Type B pancreatic cell (in vitro differentiated cells): ENCODE results near the gene MUC5B. TPM values are rescaled to one million over a fixed set of nuclear protein-coding genes. Genes with fewer than 3 reads are reported as not detected.
A peak's percentile ranks its signal among the peaks of the same experiment; 100 is the strongest.

Experiments used
- DNase-seq: peaks from one replicate; pipeline ENCODE4 v3.0.0; 2021; ENCODE audit warnings: mixed read lengths; ENCODE audit not compliant: unreplicated experiment; ENCODE audit errors: extremely low spot score
- H3K27ac Mint-ChIP-seq: 2 replicates; pipeline ENCODE4 v1.8.0; 2021; ENCODE audit warnings: mild to moderate bottlenecking, mixed read lengths
- H3K27me3 Mint-ChIP-seq: 2 replicates; pipeline ENCODE4 v1.8.0; 2021; ENCODE audit warnings: mixed read lengths
- H3K36me3 Mint-ChIP-seq: 2 replicates; pipeline ENCODE4 v1.8.0; 2021; ENCODE audit warnings: mixed read lengths
- H3K4me1 Mint-ChIP-seq: one replicate; pipeline ENCODE4 v1.8.0; 2021; ENCODE audit warnings: mixed read lengths; ENCODE audit not compliant: unreplicated experiment
- H3K4me3 Mint-ChIP-seq: 2 replicates; pipeline ENCODE4 v1.8.0; 2021; ENCODE audit warnings: mild to moderate bottlenecking, mixed read lengths
- H3K9me3 Mint-ChIP-seq: 2 replicates; pipeline ENCODE4 v1.8.0; 2021; ENCODE audit warnings: mixed read lengths
- total RNA-seq: library from RNA; stranded (reverse); gene quantifications from 2 replicates; pipeline ENCODE4 v1.2.1, GENCODE V29; 2021; ENCODE audit warnings: low replicate concordance
- TF ChIP-seq, protein P1 (sequence below): fragments of 200-600 bp; sonication (generic); conservative IDR thresholded peaks from 2 replicates; pipeline ENCODE4 v1.5.0; 2021; ENCODE audit warnings: antibody characterized with exemption, mild to moderate bottlenecking

MUC5B gene
- total RNA-seq, 1 donor from 2014 or later: 2.0 TPM

DNA sequence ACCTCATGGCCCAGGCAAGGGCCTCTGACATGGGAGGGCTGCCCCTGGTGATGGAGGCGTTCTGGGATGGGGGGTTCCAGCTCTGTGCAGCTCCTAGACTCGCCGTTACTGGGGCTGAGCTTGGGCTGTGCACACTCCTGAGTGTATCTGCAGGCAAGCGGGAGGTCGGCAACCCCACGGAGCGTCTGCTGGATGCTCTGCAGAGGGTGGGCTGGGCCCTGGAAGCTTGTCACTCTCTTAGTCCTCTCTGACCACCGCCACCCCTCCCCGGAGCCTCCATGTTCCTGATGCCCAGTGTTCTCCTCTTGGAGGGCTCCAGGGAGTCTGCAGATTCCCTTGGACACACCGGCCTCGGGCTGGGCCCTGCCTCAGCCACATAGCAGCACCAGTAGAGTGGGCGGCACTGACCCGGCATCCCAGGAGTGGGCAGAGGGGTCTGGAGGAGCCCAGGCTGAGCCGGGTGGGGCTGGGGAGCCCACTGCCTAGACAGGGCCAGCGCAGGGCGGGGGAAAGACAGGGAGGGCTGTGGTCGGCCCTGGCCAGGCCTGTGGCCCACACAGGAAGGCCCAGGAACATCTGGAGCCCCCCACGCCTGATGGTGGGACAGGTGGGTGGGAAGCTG, 20.6 kb upstream of the MUC5B start:
- no peaks in the 10 kb centered on the region for H3K36me3 Mint-ChIP-seq
- no peaks in the 10 kb centered on the region for H3K27me3 Mint-ChIP-seq
- no peaks in the 10 kb centered on the region for H3K4me1 Mint-ChIP-seq
- DNase-seq: peak; percentile 66
- H3K4me3 Mint-ChIP-seq: no peak overlapping the region
- TF ChIP-seq, protein P1, sequence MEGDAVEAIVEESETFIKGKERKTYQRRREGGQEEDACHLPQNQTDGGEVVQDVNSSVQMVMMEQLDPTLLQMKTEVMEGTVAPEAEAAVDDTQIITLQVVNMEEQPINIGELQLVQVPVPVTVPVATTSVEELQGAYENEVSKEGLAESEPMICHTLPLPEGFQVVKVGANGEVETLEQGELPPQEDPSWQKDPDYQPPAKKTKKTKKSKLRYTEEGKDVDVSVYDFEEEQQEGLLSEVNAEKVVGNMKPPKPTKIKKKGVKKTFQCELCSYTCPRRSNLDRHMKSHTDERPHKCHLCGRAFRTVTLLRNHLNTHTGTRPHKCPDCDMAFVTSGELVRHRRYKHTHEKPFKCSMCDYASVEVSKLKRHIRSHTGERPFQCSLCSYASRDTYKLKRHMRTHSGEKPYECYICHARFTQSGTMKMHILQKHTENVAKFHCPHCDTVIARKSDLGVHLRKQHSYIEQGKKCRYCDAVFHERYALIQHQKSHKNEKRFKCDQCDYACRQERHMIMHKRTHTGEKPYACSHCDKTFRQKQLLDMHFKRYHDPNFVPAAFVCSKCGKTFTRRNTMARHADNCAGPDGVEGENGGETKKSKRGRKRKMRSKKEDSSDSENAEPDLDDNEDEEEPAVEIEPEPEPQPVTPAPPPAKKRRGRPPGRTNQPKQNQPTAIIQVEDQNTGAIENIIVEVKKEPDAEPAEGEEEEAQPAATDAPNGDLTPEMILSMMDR: no peak
- no peak overlapping the region for H3K27ac Mint-ChIP-seq
- no peaks in the 10 kb centered on the region for H3K9me3 Mint-ChIP-seq

DNA sequence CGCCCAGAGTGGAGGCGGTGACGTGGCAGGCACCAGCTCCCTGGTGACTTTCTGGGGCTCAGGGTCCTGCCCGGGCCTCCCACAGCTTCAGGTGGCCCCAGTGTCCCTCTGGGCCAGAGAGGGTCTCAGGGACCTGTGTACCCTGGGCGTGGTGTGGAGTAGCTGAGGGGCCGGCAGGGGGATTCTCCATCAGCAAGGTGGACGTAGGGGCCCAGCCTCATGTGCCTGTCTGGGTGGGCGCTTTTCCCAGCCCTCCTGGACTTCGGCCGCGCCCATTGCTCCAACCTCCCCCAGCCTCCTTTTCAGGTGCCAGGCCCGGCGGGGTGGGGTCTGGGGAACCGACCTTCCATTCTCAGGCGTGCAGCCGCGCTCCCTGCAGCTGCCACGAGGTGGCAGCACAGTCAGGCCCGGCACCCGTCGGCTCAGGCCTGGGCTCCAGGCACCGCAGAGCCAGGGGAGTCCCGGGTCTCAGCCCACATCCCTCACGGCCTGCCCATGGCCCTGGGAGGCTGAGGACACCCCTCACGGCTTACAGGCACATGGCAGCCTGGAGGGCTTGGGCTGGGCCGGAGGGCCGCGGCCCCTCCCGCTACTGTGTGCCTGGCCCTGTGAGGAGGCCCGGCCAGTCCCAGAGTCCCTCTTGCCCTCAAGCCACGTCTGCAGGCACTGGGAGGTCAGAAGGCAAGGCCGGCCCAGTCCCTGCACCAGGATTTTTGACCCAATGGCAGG, 19.9 kb upstream of the MUC5B start:
- H3K4me3 Mint-ChIP-seq: no peak overlapping the region

DNA sequence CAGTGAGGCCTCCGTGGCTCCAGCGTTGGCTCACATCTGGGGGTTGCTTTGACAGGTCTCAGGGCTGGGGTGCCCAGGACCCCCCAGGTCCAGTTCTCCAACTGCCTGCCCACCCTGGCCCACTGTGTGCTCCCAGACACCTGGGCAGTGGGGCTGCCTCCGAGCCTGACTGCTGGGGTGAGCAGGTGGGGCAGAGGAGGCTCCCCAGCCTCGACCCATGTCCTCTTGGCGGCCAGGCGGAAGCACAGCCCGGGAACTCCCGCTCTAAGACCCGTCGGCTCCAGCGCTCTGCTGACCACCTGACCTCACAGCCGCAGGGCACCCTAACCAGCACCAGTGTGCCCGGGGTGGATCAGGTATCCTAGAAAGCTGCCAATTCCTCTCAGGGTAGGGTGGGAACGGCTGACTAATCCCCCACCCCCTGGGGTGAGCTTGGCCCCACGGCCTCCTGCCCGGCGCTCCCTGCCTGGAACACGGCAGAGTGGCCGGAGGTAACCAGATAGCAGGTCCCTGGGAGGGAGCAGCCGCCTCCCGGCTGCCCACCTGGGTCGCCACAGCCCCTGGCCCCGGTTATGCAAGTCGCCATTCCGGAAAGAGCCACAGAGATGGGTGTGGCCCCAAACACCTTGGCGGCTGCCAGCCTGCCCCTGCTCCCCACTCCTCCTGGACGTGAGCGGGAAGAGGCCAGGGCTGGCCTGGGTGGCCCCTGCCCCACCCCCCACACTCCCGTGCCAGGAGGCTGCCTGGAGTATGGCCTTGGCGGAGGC, 19.2 kb upstream of the MUC5B start:
- no peaks in the 10 kb centered on the region for H3K4me1 Mint-ChIP-seq
- no peaks in the 10 kb centered on the region for H3K27me3 Mint-ChIP-seq
- H3K36me3 Mint-ChIP-seq: no peaks in the 10 kb centered on the region
- H3K4me3 Mint-ChIP-seq: no peak overlapping the region
- H3K9me3 Mint-ChIP-seq: no peaks in the 10 kb centered on the region
- TF ChIP-seq, protein P1: no peak
- peak; percentile 70 for DNase-seq
- no peak overlapping the region for H3K27ac Mint-ChIP-seq

More for the DNA sequence above, 19.9 kb upstream of the MUC5B start:
- TF ChIP-seq, protein P1: peak; percentile 97
- peak; percentile 83 for DNase-seq
- Mint-ChIP-seq H3K9me3 (no peaks in the 10 kb centered on the region), H3K27me3 (no peaks in the 10 kb centered on the region), H3K36me3 (no peaks in the 10 kb centered on the region), H3K4me1 (no peaks in the 10 kb centered on the region), H3K27ac (no peak overlapping the region)

DNA sequence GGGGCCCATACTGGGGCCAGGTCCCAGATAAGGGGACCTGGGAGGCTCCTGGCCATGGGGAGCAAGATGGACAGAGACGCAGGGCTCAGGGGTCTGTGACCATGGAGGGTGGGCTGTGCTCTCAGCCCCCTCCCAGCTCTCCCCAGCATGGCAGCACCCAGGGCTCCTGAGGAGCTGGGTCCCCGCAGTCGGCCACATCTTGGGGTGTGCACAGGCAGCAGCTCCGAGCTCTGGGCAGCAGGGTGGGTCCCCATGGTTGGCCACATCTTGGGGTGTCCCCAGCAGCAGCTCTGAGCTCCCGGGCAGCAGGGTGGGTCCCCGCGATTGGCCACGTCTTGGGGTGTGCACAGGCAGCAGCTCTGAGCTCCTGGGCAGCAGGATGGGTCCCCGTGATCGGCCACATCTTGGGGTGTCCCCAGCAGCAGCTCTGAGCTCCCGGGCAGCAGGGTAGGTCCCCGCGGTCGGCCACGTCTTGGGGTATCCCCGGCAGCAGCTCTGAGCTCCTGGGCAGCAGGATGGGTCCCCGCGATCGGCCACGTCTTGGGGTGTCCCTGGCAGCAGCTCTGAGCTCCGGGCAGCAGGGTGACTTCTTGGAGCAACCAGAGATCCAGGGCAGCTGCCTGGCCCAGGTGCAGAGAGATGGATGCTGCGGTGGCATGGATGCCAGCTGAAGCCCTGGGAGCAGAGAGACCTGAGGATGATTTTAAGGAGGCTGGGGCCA, 18.3 kb upstream of the MUC5B start:
- TF ChIP-seq, protein P1: no peak
- Mint-ChIP-seq H3K4me1 (no peaks in the 10 kb centered on the region), H3K4me3 (no peak overlapping the region), H3K9me3 (no peaks in the 10 kb centered on the region), H3K27ac (no peak overlapping the region), H3K36me3 (no peaks in the 10 kb centered on the region), H3K27me3 (no peaks in the 10 kb centered on the region)
- DNase-seq: peak; percentile 63

DNA sequence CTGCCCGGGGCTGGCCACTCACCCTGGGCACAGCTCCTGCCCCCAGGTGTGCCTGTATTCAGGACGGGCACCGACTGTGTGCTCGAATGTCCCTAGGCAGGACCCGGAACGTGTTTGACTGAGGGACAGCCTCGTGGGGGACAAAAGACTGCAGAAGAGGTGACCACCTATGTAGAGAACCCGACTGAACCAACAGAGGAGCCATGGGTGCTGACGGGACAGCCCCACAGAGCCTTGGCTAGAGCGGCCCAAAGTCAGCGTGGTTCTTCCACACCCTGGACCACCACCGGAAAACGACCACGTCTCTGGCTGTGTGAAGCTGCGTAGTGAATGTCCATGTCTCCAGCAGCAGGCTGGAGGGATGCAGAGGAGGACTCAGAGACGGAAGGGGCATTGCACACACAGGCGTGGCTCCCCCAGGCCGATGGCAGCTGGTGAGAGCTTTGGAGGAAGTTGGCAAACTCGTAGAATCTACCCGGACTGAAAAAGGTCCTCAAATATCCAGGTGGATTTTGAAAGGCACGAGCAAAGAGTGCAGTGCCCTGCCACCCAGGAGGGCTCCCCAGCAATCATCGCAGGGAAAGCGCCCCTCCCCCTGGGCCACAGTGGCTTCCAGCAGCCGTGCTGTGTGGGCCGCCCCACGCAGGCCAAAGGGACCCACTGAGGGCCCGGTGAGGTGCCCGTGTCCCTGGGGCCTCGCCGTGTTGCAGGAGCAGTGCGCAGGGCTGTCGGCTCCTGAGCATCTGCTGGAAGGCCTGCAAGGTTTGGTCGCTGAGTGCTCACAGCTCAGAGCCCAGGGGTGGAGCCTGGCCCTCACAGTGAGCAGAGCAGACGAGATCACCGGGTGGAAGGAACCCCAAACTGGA, 17.5 kb upstream of the MUC5B start:
- Mint-ChIP-seq H3K36me3 (no peaks in the 10 kb centered on the region), H3K9me3 (peaks cover 5% of the 10 kb centered on the region), H3K27ac (no peak overlapping the region), H3K4me3 (no peak overlapping the region), H3K4me1 (no peaks in the 10 kb centered on the region), H3K27me3 (peaks cover 3% of the 10 kb centered on the region)
- DNase-seq: peak; percentile 69
- TF ChIP-seq, protein P1: no peak
